SU-DHL-6 (cell line): ENCODE results near the gene RGCC.

Experiments
- H2AFZ ChIP-seq: fragments of 200-600 bp; sonication (generic); 2 replicates; pipeline ENCODE4 v1.6.1; 2014; ENCODE audit warnings: low read depth, mild to moderate bottlenecking, moderate library complexity, mixed read lengths, antibody characterized with exemption, low read length; ENCODE audit not compliant: severe bottlenecking
- H3F3A ChIP-seq: fragments of 200-600 bp; shearing (Covaris generic); 2 replicates; pipeline ENCODE4 v1.6.0; 2016; ENCODE audit warnings: antibody characterized with exemption, mild to moderate bottlenecking; ENCODE audit not compliant: insufficient read depth
- H3K27ac ChIP-seq: fragments of 200-600 bp; sonication (generic); 2 replicates; pipeline ENCODE4 v1.5.1; 2016; ENCODE audit warnings: low read depth, mild to moderate bottlenecking, low read length, moderate library complexity, mixed read lengths
- H3K27me3 ChIP-seq: fragments of 200-600 bp; sonication (generic), shearing (Covaris generic); 2 replicates; pipeline ENCODE4 v1.6.0; 2014; ENCODE audit warnings: mild to moderate bottlenecking, low read length
- H3K36me3 ChIP-seq: fragments of 200-600 bp; sonication (generic); 2 replicates; pipeline ENCODE4 v1.6.1; 2014; ENCODE audit warnings: mild to moderate bottlenecking, low read length, mixed read lengths
- H3K4me2 ChIP-seq: fragments of 300-600, 200-600 bp; shearing (Covaris generic), sonication (generic); 2 replicates; pipeline ENCODE4 v1.6.0; 2014; ENCODE audit warnings: low read length, low read depth, mild to moderate bottlenecking; ENCODE audit not compliant: poor library complexity, severe bottlenecking
- H3K4me3 ChIP-seq: fragments of 200-600 bp; sonication (generic); 2 replicates; pipeline ENCODE4 v1.5.1; 2014; ENCODE audit warnings: antibody characterized with exemption, low read length, mild to moderate bottlenecking, mixed read lengths; ENCODE audit not compliant: insufficient read depth, poor library complexity, severe bottlenecking
- H3K79me2 ChIP-seq: fragments of 200-600 bp; sonication (generic); 2 replicates; pipeline ENCODE4 v1.6.1; 2014; ENCODE audit warnings: mild to moderate bottlenecking, low read length, moderate library complexity; ENCODE audit not compliant: insufficient read depth
- H3K9ac ChIP-seq: fragments of 200-600 bp; sonication (generic); 2 replicates; pipeline ENCODE4 v1.7.0; 2014; ENCODE audit warnings: mild to moderate bottlenecking, low read length
- H3K9me2 ChIP-seq: fragments of 200-600 bp; sonication (generic); replicated peaks from 2 replicates; pipeline ENCODE4 v1.6.1; 2014; ENCODE audit warnings: low read length; ENCODE audit not compliant: insufficient read depth
- H3K9me3 ChIP-seq: fragments of 200-600 bp; sonication (generic); 2 replicates; pipeline ENCODE4 v1.6.1; 2014; ENCODE audit warnings: low read length, mixed read lengths; ENCODE audit not compliant: insufficient read depth
- H4K20me1 ChIP-seq: fragments of 200-600 bp; sonication (generic); 2 replicates; pipeline ENCODE4 v1.6.1; 2014; ENCODE audit warnings: low read depth, mild to moderate bottlenecking, antibody characterized with exemption, low read length, moderate library complexity, mixed read lengths
- CTCF ChIP-seq: fragments of 200-600 bp; sonication (generic); IDR thresholded peaks from one replicate; pipeline ENCODE4 v1.5.1; 2017; ENCODE audit warnings: antibody characterized with exemption, mild to moderate bottlenecking, low read length, moderate library complexity; ENCODE audit not compliant: insufficient read depth, poor library complexity, severe bottlenecking
- EZH2phosphoT487 ChIP-seq: fragments of 200-600 bp; sonication (generic), shearing (Covaris generic); conservative IDR thresholded peaks from 2 replicates; pipeline ENCODE4 v1.6.1; 2018; ENCODE audit warnings: mild to moderate bottlenecking, antibody characterized with exemption, low read length, moderate library complexity, mixed read lengths

Gene RGCC

DNA sequence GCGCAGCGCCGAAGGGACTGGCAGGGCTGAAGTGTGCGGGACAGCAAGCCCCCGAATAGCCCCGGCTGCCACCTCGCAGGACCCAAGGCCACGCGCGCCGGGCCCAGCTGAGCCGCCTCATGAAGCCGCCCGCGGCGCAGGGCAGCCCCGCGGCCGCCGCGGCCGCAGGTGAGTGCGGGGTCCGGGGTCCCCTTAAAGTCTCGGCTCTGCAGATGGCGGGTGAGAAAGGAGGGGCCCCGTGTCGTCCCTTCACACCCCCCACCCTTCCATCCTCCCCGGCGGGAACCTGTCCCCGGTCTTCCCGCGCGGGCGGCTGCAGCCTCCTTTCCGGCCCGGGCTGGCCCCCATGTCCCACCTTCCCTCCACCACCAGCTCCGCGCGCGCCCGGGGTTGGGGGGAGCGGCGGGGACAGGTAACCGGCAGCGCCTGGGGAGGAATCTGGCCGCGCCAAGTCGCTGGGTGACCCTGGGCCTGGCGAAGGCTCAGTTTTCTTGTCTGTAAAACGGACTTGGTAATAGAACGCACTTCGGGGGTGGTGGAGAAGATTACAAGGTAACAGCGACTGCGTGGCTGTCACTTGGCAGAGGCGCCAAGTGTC, 338 bp downstream of the RGCC start:
- Histone ChIP-seq H3F3A (peaks cover 48% of the 10 kb centered on the region), H3K27me3 (no peaks in the 10 kb centered on the region), H3K36me3 (peaks cover 4% of the 10 kb centered on the region), H2AFZ (peak overlapping the region; percentile 69), H3K27ac (peak overlapping the region; percentile 88), H3K4me3 (peak overlapping the region; percentile 85), H3K9me3 (no peaks in the 10 kb centered on the region), H4K20me1 (no peaks in the 10 kb centered on the region), H3K79me2 (peaks cover 40% of the 10 kb centered on the region), H3K4me2 (peak overlapping the region; percentile 98), H3K9ac (peak overlapping the region; percentile 88), H3K9me2 (no peaks in the 10 kb centered on the region)
- TF ChIP-seq CTCF (no peak), EZH2phosphoT487 (no peak)

- Histone ChIP-seq H3F3A (peaks cover 54% of the 10 kb centered on the region), H3K9ac (peak overlapping the region; percentile 88), H3K9me2 (no peaks in the 10 kb centered on the region), H3K4me3 (peak overlapping the region; percentile 85), H4K20me1 (no peaks in the 10 kb centered on the region), H3K4me2 (peak overlapping the region; percentile 98), H3K27me3 (no peaks in the 10 kb centered on the region), H3K9me3 (no peaks in the 10 kb centered on the region), H3K36me3 (peaks cover 4% of the 10 kb centered on the region), H3K27ac (peak overlapping the region; percentile 88), H3K79me2 (peaks cover 44% of the 10 kb centered on the region), H2AFZ (peak overlapping the region; percentile 69)
- TF ChIP-seq EZH2phosphoT487 (no peak), CTCF (no peak)
These were observed 924 bp downstream of the RGCC start for GRCh38 chr13:41458187-41458760.

DNA sequence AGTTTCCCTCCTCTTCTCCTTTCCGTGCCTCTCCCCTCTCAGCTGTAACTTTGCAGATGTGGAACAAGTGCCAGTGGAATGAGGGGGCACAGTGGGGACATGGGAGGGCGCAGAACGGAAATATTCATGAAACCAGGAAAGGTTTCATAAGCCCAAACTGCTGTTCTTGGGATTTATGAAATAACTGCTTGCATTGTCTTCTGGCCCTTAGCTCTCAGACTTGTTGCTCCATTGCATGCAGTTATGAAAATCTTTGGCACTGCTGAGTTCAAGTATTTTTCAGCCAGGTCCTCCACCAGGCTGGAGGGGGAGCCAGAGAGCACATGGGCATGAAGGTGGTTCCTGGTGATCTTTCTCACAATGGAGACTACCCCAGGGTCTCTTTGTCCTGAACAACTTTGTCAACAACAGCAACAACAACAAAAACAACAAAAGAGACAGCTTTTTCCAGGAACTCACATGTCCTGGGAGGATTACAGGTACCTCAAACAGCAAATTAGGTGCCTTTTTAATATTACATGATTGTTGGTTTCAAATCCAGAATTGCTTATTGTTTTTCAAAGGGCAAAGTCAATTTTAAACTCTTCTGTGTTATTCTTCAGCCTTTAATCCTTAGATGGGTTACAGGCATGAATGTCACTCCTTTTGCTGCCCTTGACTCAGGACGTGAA, 1.5 kb downstream of the RGCC start:
- peak overlapping the region; percentile 88 for H3K27ac ChIP-seq

More for the DNA sequence above, 1.5 kb downstream of the RGCC start:
- Histone ChIP-seq H3K79me2 (peaks cover 49% of the 10 kb centered on the region), H3K4me2 (peak overlapping the region; percentile 98), H3K4me3 (peak overlapping the region; percentile 85), H3K27me3 (no peaks in the 10 kb centered on the region), H3F3A (peaks cover 59% of the 10 kb centered on the region), H4K20me1 (no peaks in the 10 kb centered on the region), H3K9ac (peak overlapping the region; percentile 88), H3K36me3 (peaks cover 4% of the 10 kb centered on the region), H3K9me3 (no peaks in the 10 kb centered on the region), H2AFZ (peak overlapping the region; percentile 69), H3K9me2 (no peaks in the 10 kb centered on the region)
- peak; percentile 95 for TF ChIP-seq CTCF
- no peak for TF ChIP-seq EZH2phosphoT487
